ENCODE data around the gene GPR146.

Gene GPR146

GRCh38 chr7:1004018-1004852, 40.1 kb upstream of the GPR146 start:
- no peak for DNase-seq (ENCODE audit: low spot score)
- H4K8ac ChIP-seq (ENCODE audit: low read depth, low read length), result no peak overlapping the region
- H3K36me3 ChIP-seq (replicated peaks in 1 of 2; ENCODE audit: control insufficient read depth in 2 of 2, insufficient read depth in 2 of 2, low read length in 2 of 2), result peaks cover 15 to 56% of the 10 kb centered on the region in 2 donors
- no peak overlapping the region for H4K91ac ChIP-seq (ENCODE audit: low read depth, low read length, poor library complexity)
- H3K27ac ChIP-seq (replicated peaks; ENCODE audit: low read length), result peak overlapping the region; percentile 22
- no peak overlapping the region for H3K23ac ChIP-seq (ENCODE audit: low read depth, low read length, poor library complexity)
- H3K9ac ChIP-seq (ENCODE audit: low read depth, low read length, poor library complexity), result no peak overlapping the region
- no peak overlapping the region for H3K4ac ChIP-seq (ENCODE audit: low read length)
- H3K4me3 ChIP-seq (ENCODE audit: low read length in 2 of 2), result no peak overlapping the region
- no peak overlapping the region for H3K4me2 ChIP-seq (ENCODE audit: insufficient read depth, low read length, poor library complexity, severe bottlenecking)
- no peak overlapping the region for H2AK5ac ChIP-seq (ENCODE audit: low read depth, low read length)
- H2AFZ ChIP-seq (ENCODE audit: low read length), result no peak overlapping the region
- H2BK120ac ChIP-seq (ENCODE audit: low read depth, low read length), result no peak overlapping the region
- no peaks in the 10 kb centered on the region for H3K27me3 ChIP-seq (ENCODE audit: control insufficient read depth in 3 of 3, insufficient read depth in 3 of 3, low read depth in 1 of 3, low read length in 3 of 3)
- H2BK5ac ChIP-seq (ENCODE audit: low read length), result no peak overlapping the region
- H3K14ac ChIP-seq (ENCODE audit: low read length), result no peak overlapping the region
- peaks cover 0 to 9% of the 10 kb centered on the region in 2 donors for H3K4me1 ChIP-seq (ENCODE audit: control insufficient read depth in 2 of 2, insufficient read depth in 1 of 2, low read depth in 1 of 2, low read length in 2 of 2)
- H2BK15ac ChIP-seq (ENCODE audit: low read length), result peak overlapping the region; percentile 37
- peaks cover 9% of the 10 kb centered on the region for H3K79me1 ChIP-seq (ENCODE audit: low read depth, low read length)
- H3K18ac ChIP-seq (ENCODE audit: low read length), result peak overlapping the region; percentile 28
- no peak overlapping the region for H2BK12ac ChIP-seq (ENCODE audit: low read length)
- WGBS, 2 donors (ENCODE audit: extremely low coverage in 2 of 2, insufficient read length in 2 of 2, insufficient replicate concordance in 1 of 2), result no CpG with 5 or more reads among the region's 32 CpGs
- peaks cover 0 to 3% of the 10 kb centered on the region in 2 donors for H3K9me3 ChIP-seq (replicated peaks in 1 of 2; ENCODE audit: control insufficient read depth in 2 of 2, insufficient read depth in 1 of 2, low read depth in 1 of 2, low read length in 2 of 2)

GRCh38 chr7:1005303-1005702, 39.0 kb upstream of the GPR146 start:
- peak overlapping the region; percentile 6 for H3K14ac ChIP-seq (ENCODE audit: low read length)
- H2BK120ac ChIP-seq (ENCODE audit: low read depth, low read length), result no peak overlapping the region
- H2BK5ac ChIP-seq (ENCODE audit: low read length), result no peak overlapping the region
- peaks cover 21 to 58% of the 10 kb centered on the region in 2 donors for H3K36me3 ChIP-seq (replicated peaks in 1 of 2; ENCODE audit: control insufficient read depth in 2 of 2, insufficient read depth in 2 of 2, low read length in 2 of 2)
- H3K4me2 ChIP-seq (ENCODE audit: insufficient read depth, low read length, poor library complexity, severe bottlenecking), result no peak overlapping the region
- H2AFZ ChIP-seq (ENCODE audit: low read length), result no peak overlapping the region
- H3K4me1 ChIP-seq (ENCODE audit: control insufficient read depth in 2 of 2, insufficient read depth in 1 of 2, low read depth in 1 of 2, low read length in 2 of 2), result peaks cover 0 to 4% of the 10 kb centered on the region in 2 donors
- no peak overlapping the region for H4K91ac ChIP-seq (ENCODE audit: low read depth, low read length, poor library complexity)
- peak overlapping the region in 1 of 2 donors; percentile 11 for H3K4me3 ChIP-seq (ENCODE audit: low read length in 2 of 2)
- no peaks in the 10 kb centered on the region for H3K27me3 ChIP-seq (ENCODE audit: control insufficient read depth in 3 of 3, insufficient read depth in 3 of 3, low read depth in 1 of 3, low read length in 3 of 3)
- WGBS, 2 donors (ENCODE audit: extremely low coverage in 2 of 2, insufficient read length in 2 of 2, insufficient replicate concordance in 1 of 2), result no CpG with 5 or more reads among the region's 21 CpGs
- peaks cover 15% of the 10 kb centered on the region for H3K79me1 ChIP-seq (ENCODE audit: low read depth, low read length)
- no peak overlapping the region for H2BK15ac ChIP-seq (ENCODE audit: low read length)
- peak overlapping the region; percentile 41 for H2BK12ac ChIP-seq (ENCODE audit: low read length)
- H4K8ac ChIP-seq (ENCODE audit: low read depth, low read length), result no peak overlapping the region
- H3K4ac ChIP-seq (ENCODE audit: low read length), result no peak overlapping the region
- no peak overlapping the region for H3K27ac ChIP-seq (replicated peaks; ENCODE audit: low read length)
- no peak for DNase-seq (ENCODE audit: low spot score)
- no peak overlapping the region for H3K18ac ChIP-seq (ENCODE audit: low read length)
- H3K9ac ChIP-seq (ENCODE audit: low read depth, low read length, poor library complexity), result peak overlapping the region; percentile 21
- no peak overlapping the region for H3K23ac ChIP-seq (ENCODE audit: low read depth, low read length, poor library complexity)
- H2AK5ac ChIP-seq (ENCODE audit: low read depth, low read length), result peak overlapping the region; percentile 63
- peaks cover 0 to 3% of the 10 kb centered on the region in 2 donors for H3K9me3 ChIP-seq (replicated peaks in 1 of 2; ENCODE audit: control insufficient read depth in 2 of 2, insufficient read depth in 1 of 2, low read depth in 1 of 2, low read length in 2 of 2)

GRCh38 chr7:1007901-1008300, 36.4 kb upstream of the GPR146 start:
- Histone ChIP-seq H2BK5ac (ENCODE audit: low read length) (no peak overlapping the region), H4K91ac (ENCODE audit: low read depth, low read length, poor library complexity) (no peak overlapping the region), H3K4ac (ENCODE audit: low read length) (peak overlapping the region; percentile 55), H3K4me2 (ENCODE audit: insufficient read depth, low read length, poor library complexity, severe bottlenecking) (no peak overlapping the region), H3K4me3 (ENCODE audit: low read length in 2 of 2) (peak overlapping the region in 1 of 2 donors; percentile 25), H2AFZ (ENCODE audit: low read length) (no peak overlapping the region), H3K9ac (ENCODE audit: low read depth, low read length, poor library complexity) (no peak overlapping the region), H3K9me3 (replicated peaks in 1 of 2; ENCODE audit: control insufficient read depth in 2 of 2, insufficient read depth in 1 of 2, low read depth in 1 of 2, low read length in 2 of 2) (peaks cover 0 to 3% of the 10 kb centered on the region in 2 donors), H2AK5ac (ENCODE audit: low read depth, low read length) (no peak overlapping the region), H2BK120ac (ENCODE audit: low read depth, low read length) (no peak overlapping the region), H3K27ac (replicated peaks; ENCODE audit: low read length) (no peak overlapping the region), H3K27me3 (ENCODE audit: control insufficient read depth in 3 of 3, insufficient read depth in 3 of 3, low read depth in 1 of 3, low read length in 3 of 3) (no peaks in the 10 kb centered on the region), H3K14ac (ENCODE audit: low read length) (no peak overlapping the region), H2BK15ac (ENCODE audit: low read length) (no peak overlapping the region), H3K4me1 (ENCODE audit: control insufficient read depth in 2 of 2, insufficient read depth in 1 of 2, low read depth in 1 of 2, low read length in 2 of 2) (peaks cover 0 to 2% of the 10 kb centered on the region in 2 donors), H3K36me3 (replicated peaks in 1 of 2; ENCODE audit: control insufficient read depth in 2 of 2, insufficient read depth in 2 of 2, low read length in 2 of 2) (peaks cover 21 to 54% of the 10 kb centered on the region in 2 donors), H3K18ac (ENCODE audit: low read length) (no peak overlapping the region), H3K23ac (ENCODE audit: low read depth, low read length, poor library complexity) (peak overlapping the region; percentile 75), H3K79me1 (ENCODE audit: low read depth, low read length) (peaks cover 32% of the 10 kb centered on the region), H4K8ac (ENCODE audit: low read depth, low read length) (no peak overlapping the region), H2BK12ac (ENCODE audit: low read length) (no peak overlapping the region)
- no CpG with 5 or more reads among the region's 15 CpGs for WGBS, 2 donors (ENCODE audit: extremely low coverage in 2 of 2, insufficient read length in 2 of 2, insufficient replicate concordance in 1 of 2)
- DNase-seq (ENCODE audit: low spot score), result no peak

- Histone ChIP-seq H3K14ac (ENCODE audit: low read length) (no peak overlapping the region), H2AK5ac (ENCODE audit: low read depth, low read length) (no peak overlapping the region), H2BK5ac (ENCODE audit: low read length) (no peak overlapping the region), H3K4me1 (ENCODE audit: control insufficient read depth in 2 of 2, insufficient read depth in 1 of 2, low read depth in 1 of 2, low read length in 2 of 2) (peaks cover 0 to 2% of the 10 kb centered on the region in 2 donors), H3K9me3 (replicated peaks in 1 of 2; ENCODE audit: control insufficient read depth in 2 of 2, insufficient read depth in 1 of 2, low read depth in 1 of 2, low read length in 2 of 2) (peaks cover 0 to 3% of the 10 kb centered on the region in 2 donors), H3K27ac (replicated peaks; ENCODE audit: low read length) (no peak overlapping the region), H3K4me2 (ENCODE audit: insufficient read depth, low read length, poor library complexity, severe bottlenecking) (no peak overlapping the region), H3K18ac (ENCODE audit: low read length) (no peak overlapping the region), H3K4me3 (ENCODE audit: low read length in 2 of 2) (peak overlapping the region in 1 of 2 donors; percentile 7), H3K36me3 (replicated peaks in 1 of 2; ENCODE audit: control insufficient read depth in 2 of 2, insufficient read depth in 2 of 2, low read length in 2 of 2) (peaks cover 21 to 53% of the 10 kb centered on the region in 2 donors), H3K9ac (ENCODE audit: low read depth, low read length, poor library complexity) (peak overlapping the region; percentile 38), H2AFZ (ENCODE audit: low read length) (no peak overlapping the region), H3K23ac (ENCODE audit: low read depth, low read length, poor library complexity) (peak overlapping the region; percentile 76), H3K4ac (ENCODE audit: low read length) (no peak overlapping the region), H3K79me1 (ENCODE audit: low read depth, low read length) (peaks cover 35% of the 10 kb centered on the region), H2BK15ac (ENCODE audit: low read length) (no peak overlapping the region), H4K91ac (ENCODE audit: low read depth, low read length, poor library complexity) (peak overlapping the region; percentile 4), H2BK120ac (ENCODE audit: low read depth, low read length) (no peak overlapping the region), H4K8ac (ENCODE audit: low read depth, low read length) (peak overlapping the region; percentile 92), H2BK12ac (ENCODE audit: low read length) (no peak overlapping the region), H3K27me3 (ENCODE audit: control insufficient read depth in 3 of 3, insufficient read depth in 3 of 3, low read depth in 1 of 3, low read length in 3 of 3) (no peaks in the 10 kb centered on the region)
- no CpG with 5 or more reads among the region's 37 CpGs for WGBS, 2 donors (ENCODE audit: extremely low coverage in 2 of 2, insufficient read length in 2 of 2, insufficient replicate concordance in 1 of 2)
- DNase-seq (ENCODE audit: low spot score), result no peak
Observed at GRCh38 chr7:1008733-1009363, 35.5 kb upstream of the GPR146 start.
